HG02759 (cell line): Measurements from ENCODE around the gene PLET1.
"Not testable (repeated sequence)": the region's sequence is repeated elsewhere in the genome, so short reads cannot be mapped to it uniquely, and the experiment has no call there.

Experiments used
- ATAC-seq: cut with Tn5 transposase; IDR thresholded peaks from one replicate; pipeline ENCODE4 v1.9.1; 2021; ENCODE audit warnings: mild to moderate bottlenecking, moderate library complexity; ENCODE audit not compliant: unreplicated experiment

PLET1 gene

GRCh38 chr11:112216561-112217105, 44.0 kb downstream of the PLET1 start:
- ATAC-seq: no peak

- ATAC-seq: no peak
Observed at GRCh38 chr11:112215621-112216020, 45.0 kb downstream of the PLET1 start.

GRCh38 chr11:112213753-112214152, 46.9 kb downstream of the PLET1 start:
- no peak for ATAC-seq

- no peak for ATAC-seq
Observed at GRCh38 chr11:112212710-112213109, 48.0 kb downstream of the PLET1 start.

- ATAC-seq: no peak
Observed at GRCh38 chr11:112212290-112212689, 48.4 kb downstream of the PLET1 start.

- ATAC-seq: no peak
Observed at GRCh38 chr11:112211536-112211935, 49.1 kb downstream of the PLET1 start.

GRCh38 chr11:112210890-112211289, 49.8 kb downstream of the PLET1 start:
- ATAC-seq: no peak

GRCh38 chr11:112206071-112206470, 54.6 kb downstream of the PLET1 start:
- ATAC-seq: no peak

GRCh38 chr11:112200252-112200651, 60.4 kb downstream of the PLET1 start:
- ATAC-seq: no peak

GRCh38 chr11:112199101-112199500, 61.6 kb downstream of the PLET1 start:
- not testable (repeated sequence) for ATAC-seq
